HL-60 (cell line): Measurements from ENCODE around the gene CYP2A6.
"Not testable (repeated sequence)": the region's sequence is repeated elsewhere in the genome, so short reads cannot be mapped to it uniquely, and the experiment has no call there.

Experiments
- GABPA ChIP-seq: IDR thresholded peaks from 2 replicates; pipeline ENCODE4 v1.6.1; 2012; ENCODE audit warnings: low read depth
- POLR2AphosphoS5 ChIP-seq: IDR thresholded peaks from 2 replicates; pipeline ENCODE4 v1.6.1; 2012; ENCODE audit warnings: low read depth
- REST ChIP-seq: IDR thresholded peaks from 2 replicates; pipeline ENCODE4 v1.6.1; 2012; ENCODE audit warnings: low read depth; ENCODE audit not compliant: insufficient replicate concordance
- SPI1 ChIP-seq: IDR thresholded peaks from 2 replicates; pipeline ENCODE4 v1.6.1; 2012; ENCODE audit warnings: low read depth, mild to moderate bottlenecking, borderline replicate concordance
- TF ChIP-seq, protein P1 (sequence below): IDR thresholded peaks from one replicate; pipeline ENCODE4 v1.5.1; 2011; ENCODE audit warnings: low read length, control low read depth, inconsistent platforms; ENCODE audit not compliant: insufficient read depth

DNA sequence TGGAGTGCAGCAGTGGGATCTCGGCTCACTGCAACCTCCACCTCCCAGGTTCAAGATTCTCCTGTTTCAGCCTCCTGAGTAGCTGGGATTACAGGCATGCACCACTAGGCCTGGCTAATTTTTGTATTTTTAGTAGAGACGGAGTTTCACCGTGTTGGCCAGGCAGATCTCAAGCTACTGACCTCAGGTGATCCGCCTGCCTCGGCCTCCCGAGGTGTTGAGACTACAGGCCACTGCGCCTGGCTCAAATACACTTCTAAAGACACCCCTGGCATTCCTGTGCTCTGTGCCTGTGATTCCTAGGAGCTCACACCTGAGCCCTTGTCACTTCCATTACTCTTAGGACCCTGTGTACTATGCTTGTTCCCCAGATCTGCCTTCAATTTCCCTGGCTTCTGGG, 37.7 kb downstream of the CYP2A6 start:
- TF ChIP-seq, protein P1, sequence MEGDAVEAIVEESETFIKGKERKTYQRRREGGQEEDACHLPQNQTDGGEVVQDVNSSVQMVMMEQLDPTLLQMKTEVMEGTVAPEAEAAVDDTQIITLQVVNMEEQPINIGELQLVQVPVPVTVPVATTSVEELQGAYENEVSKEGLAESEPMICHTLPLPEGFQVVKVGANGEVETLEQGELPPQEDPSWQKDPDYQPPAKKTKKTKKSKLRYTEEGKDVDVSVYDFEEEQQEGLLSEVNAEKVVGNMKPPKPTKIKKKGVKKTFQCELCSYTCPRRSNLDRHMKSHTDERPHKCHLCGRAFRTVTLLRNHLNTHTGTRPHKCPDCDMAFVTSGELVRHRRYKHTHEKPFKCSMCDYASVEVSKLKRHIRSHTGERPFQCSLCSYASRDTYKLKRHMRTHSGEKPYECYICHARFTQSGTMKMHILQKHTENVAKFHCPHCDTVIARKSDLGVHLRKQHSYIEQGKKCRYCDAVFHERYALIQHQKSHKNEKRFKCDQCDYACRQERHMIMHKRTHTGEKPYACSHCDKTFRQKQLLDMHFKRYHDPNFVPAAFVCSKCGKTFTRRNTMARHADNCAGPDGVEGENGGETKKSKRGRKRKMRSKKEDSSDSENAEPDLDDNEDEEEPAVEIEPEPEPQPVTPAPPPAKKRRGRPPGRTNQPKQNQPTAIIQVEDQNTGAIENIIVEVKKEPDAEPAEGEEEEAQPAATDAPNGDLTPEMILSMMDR = not testable (repeated sequence)
- TF ChIP-seq GABPA, POLR2AphosphoS5, REST, SPI1: not testable (repeated sequence)
